Stimulated activated CD8-positive, alpha-beta memory T cell treated with anti-CD3 and anti-CD28 coated beads, Interleukin-15, amount 100 ng/mL, for 4 hours (primary cell): Measurements from ENCODE around the gene CCDC50.

ENCODE experiments used
- DNase-seq, 2 donors: peaks; one replicate each; pipeline ENCODE4 v3.0.0-alpha.2; 2020; ENCODE audit warnings: low read depth in 2 of 2

Gene CCDC50

GRCh38 chr3:191328962-191329653, at the start of gene CCDC50:
Gene CCDC50 (plus strand): TSS chr3:191329394. CDS start chr3:191329675, 281 bp downstream.
- DNase-seq: no peak

- DNase-seq: no peak
Measured at GRCh38 chr3:191280111-191280510, 49.1 kb upstream of the CCDC50 start.

GRCh38 chr3:191280882-191281281, 48.3 kb upstream of the CCDC50 start:
- no peak for DNase-seq

GRCh38 chr3:191282251-191283185, 46.7 kb upstream of the CCDC50 start:
- DNase-seq: no peak

- no peak for DNase-seq
Measured at GRCh38 chr3:191283400-191283799, 45.8 kb upstream of the CCDC50 start.

GRCh38 chr3:191290311-191291025, 38.7 kb upstream of the CCDC50 start:
- no peak for DNase-seq

- DNase-seq: no peak
Measured at GRCh38 chr3:191292243-191293015, 36.8 kb upstream of the CCDC50 start.

GRCh38 chr3:191294291-191294690, 34.9 kb upstream of the CCDC50 start:
- no peak for DNase-seq

- DNase-seq: no peak
Measured at GRCh38 chr3:191296041-191296541, 33.1 kb upstream of the CCDC50 start.

GRCh38 chr3:191298846-191299245, 30.3 kb upstream of the CCDC50 start:
- no peak for DNase-seq

- DNase-seq: no peak
Measured at GRCh38 chr3:191300422-191300821, 28.8 kb upstream of the CCDC50 start.

- DNase-seq: no peak
Measured at GRCh38 chr3:191301017-191301416, 28.2 kb upstream of the CCDC50 start.

- no peak for DNase-seq
Measured at GRCh38 chr3:191301782-191302411, 27.3 kb upstream of the CCDC50 start.

GRCh38 chr3:191302451-191302850, 26.7 kb upstream of the CCDC50 start:
- DNase-seq: no peak

GRCh38 chr3:191303596-191303995, 25.6 kb upstream of the CCDC50 start:
- DNase-seq: no peak

- DNase-seq: no peak
Measured at GRCh38 chr3:191306428-191306827, 22.8 kb upstream of the CCDC50 start.

- no peak for DNase-seq
Measured at GRCh38 chr3:191307341-191307740, 21.9 kb upstream of the CCDC50 start.

- no peak for DNase-seq
Measured at GRCh38 chr3:191313296-191313695, 15.9 kb upstream of the CCDC50 start.

GRCh38 chr3:191314109-191314728, 15.0 kb upstream of the CCDC50 start:
- DNase-seq: no peak

GRCh38 chr3:191316876-191317603, 12.2 kb upstream of the CCDC50 start:
- DNase-seq: no peak
